GM06990 (cell line): ENCODE measurements around the gene SMOC1.

Experiments used
- DNase-seq: peaks from one replicate; pipeline ENCODE4 v3.0.0-alpha.2; 2011; ENCODE audit not compliant: insufficient read length; ENCODE audit errors: extremely low read depth
- H3K27me3 ChIP-seq: replicated peaks from 2 replicates; pipeline ENCODE4 v1.6.0; 2011; ENCODE audit warnings: low read length; ENCODE audit not compliant: control insufficient read depth, insufficient read depth
- H3K36me3 ChIP-seq: 2 replicates; pipeline ENCODE4 v1.5.1; 2011; ENCODE audit warnings: low read length; ENCODE audit not compliant: control insufficient read depth, insufficient read depth
- H3K4me3 ChIP-seq: replicated peaks from 2 replicates; pipeline ENCODE4 v1.5.1; 2011; ENCODE audit warnings: low read depth, mild to moderate bottlenecking, control low read depth, low read length
- CTCF ChIP-seq: IDR thresholded peaks from 2 replicates; pipeline ENCODE4 v1.5.1; 2011; ENCODE audit warnings: low read length, control low read depth, mild to moderate bottlenecking, inconsistent platforms; ENCODE audit not compliant: insufficient read depth, poor library complexity, severe bottlenecking

SMOC1 gene

GRCh38 chr14:70006699-70007098 is 127.5 kb downstream of the SMOC1 start:
- Histone ChIP-seq H3K27me3 (no peaks in the 10 kb centered on the region), H3K36me3 (no peaks in the 10 kb centered on the region), H3K4me3 (no peak overlapping the region)
- DNase-seq = no peak
- no peak for TF ChIP-seq CTCF

- Histone ChIP-seq H3K36me3 (no peaks in the 10 kb centered on the region), H3K27me3 (no peaks in the 10 kb centered on the region), H3K4me3 (no peak overlapping the region)
- TF ChIP-seq CTCF = no peak
- no peak for DNase-seq
These were observed 129.4 kb downstream of the SMOC1 start for GRCh38 chr14:70008284-70009262.

- no peaks in the 10 kb centered on the region for H3K36me3 ChIP-seq
- TF ChIP-seq CTCF = no peak
- no peaks in the 10 kb centered on the region for H3K27me3 ChIP-seq
- DNase-seq = no peak
- H3K4me3 ChIP-seq = no peak overlapping the region
These were observed 130.7 kb downstream of the SMOC1 start for GRCh38 chr14:70009961-70010360.

GRCh38 chr14:70011098-70011497 is 131.9 kb downstream of the SMOC1 start:
- no peak for TF ChIP-seq CTCF
- DNase-seq = no peak
- no peaks in the 10 kb centered on the region for H3K36me3 ChIP-seq
- H3K27me3 ChIP-seq = no peaks in the 10 kb centered on the region
- H3K4me3 ChIP-seq = no peak overlapping the region

- H3K36me3 ChIP-seq = no peaks in the 10 kb centered on the region
- H3K4me3 ChIP-seq = no peak overlapping the region
- TF ChIP-seq CTCF = no peak
- no peaks in the 10 kb centered on the region for H3K27me3 ChIP-seq
- DNase-seq = no peak
These were observed 132.5 kb downstream of the SMOC1 start for GRCh38 chr14:70011708-70012107.
